ENCODE results near the gene ANKDD1B.

Gene ANKDD1B

DNA sequence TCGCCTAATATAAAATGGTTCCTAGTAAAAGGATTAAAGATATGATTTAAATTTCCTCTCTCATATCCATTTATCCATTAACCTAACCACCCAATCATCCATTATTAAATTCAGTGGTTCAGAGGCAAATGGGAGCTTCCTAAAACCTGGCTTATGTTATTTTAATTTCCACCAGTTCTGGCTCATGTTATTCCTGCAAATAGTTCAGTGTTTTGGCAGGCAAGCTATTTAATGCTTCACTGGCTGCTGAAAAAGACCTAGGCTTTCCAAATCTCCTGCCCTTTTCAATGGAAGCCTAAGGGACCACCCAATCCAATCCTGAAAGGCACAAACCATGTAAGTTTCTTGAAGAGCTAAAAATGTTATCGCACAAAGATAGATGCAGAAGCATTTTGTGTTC lies 53.7 kb downstream of the ANKDD1B start:
- in situ Hi-C loops (cut with MboI; ENCODE audit: low pct_unique_long_range_greater_than_20kb, low sequenced_read_pairs, unreplicated experiment) = no loop called here
- DNase-seq (ENCODE audit: low spot score) = no peak
- TF ChIP-seq, protein P1, sequence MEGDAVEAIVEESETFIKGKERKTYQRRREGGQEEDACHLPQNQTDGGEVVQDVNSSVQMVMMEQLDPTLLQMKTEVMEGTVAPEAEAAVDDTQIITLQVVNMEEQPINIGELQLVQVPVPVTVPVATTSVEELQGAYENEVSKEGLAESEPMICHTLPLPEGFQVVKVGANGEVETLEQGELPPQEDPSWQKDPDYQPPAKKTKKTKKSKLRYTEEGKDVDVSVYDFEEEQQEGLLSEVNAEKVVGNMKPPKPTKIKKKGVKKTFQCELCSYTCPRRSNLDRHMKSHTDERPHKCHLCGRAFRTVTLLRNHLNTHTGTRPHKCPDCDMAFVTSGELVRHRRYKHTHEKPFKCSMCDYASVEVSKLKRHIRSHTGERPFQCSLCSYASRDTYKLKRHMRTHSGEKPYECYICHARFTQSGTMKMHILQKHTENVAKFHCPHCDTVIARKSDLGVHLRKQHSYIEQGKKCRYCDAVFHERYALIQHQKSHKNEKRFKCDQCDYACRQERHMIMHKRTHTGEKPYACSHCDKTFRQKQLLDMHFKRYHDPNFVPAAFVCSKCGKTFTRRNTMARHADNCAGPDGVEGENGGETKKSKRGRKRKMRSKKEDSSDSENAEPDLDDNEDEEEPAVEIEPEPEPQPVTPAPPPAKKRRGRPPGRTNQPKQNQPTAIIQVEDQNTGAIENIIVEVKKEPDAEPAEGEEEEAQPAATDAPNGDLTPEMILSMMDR (IDR thresholded peaks at IDR 0.05; ENCODE audit: extremely low read depth, insufficient read depth, missing control alignments) = no peak

DNA sequence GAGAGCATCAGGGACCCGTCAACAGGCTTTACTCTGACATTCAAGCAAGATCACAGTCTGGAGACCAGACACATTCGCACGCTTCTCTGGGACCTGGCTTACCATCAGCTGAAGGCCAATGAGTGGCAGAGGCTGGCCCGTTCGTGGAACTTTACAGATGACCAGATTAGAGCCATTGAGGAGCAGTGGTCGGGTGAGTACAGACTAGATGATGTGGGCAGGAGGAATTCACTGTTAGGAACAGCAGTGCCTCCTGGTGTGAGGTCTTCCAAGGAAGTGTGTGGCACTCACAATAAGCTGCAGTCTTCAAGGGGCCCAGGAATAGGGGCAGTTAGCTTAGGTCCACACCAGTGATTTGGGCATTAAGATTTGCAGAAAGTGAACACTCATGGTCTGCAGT lies 55.5 kb downstream of the ANKDD1B start:
- in situ Hi-C loops (cut with MboI; ENCODE audit: low pct_unique_long_range_greater_than_20kb, low sequenced_read_pairs, unreplicated experiment) = no loop called here
- TF ChIP-seq, protein P1 (IDR thresholded peaks at IDR 0.05; ENCODE audit: extremely low read depth, insufficient read depth, missing control alignments) = peak; percentile 4
- DNase-seq (ENCODE audit: low spot score) = no peak

DNA sequence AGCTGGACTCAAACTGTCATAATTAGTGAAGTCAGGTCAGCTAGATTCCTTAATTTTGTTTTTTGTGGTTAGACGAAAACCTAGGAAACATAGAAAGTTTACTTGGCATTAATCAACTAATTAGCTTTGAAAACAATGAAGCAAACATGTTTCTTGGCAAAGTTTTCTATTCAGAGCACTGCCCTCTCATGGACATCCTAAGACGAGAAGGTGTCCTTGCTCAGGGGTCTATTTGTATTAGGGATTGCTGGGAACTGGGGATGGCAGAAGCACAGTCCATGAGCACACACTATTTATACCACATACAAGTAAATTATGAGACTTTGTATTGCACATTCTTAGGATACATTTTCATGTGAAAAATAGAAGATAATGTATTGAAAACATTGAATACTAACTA lies 56.3 kb downstream of the ANKDD1B start:
- DNase-seq (ENCODE audit: low spot score) = no peak
- TF ChIP-seq, protein P1 (IDR thresholded peaks at IDR 0.05; ENCODE audit: extremely low read depth, insufficient read depth, missing control alignments) = no peak
- in situ Hi-C loops (cut with MboI; ENCODE audit: low pct_unique_long_range_greater_than_20kb, low sequenced_read_pairs, unreplicated experiment) = no loop called here

DNA sequence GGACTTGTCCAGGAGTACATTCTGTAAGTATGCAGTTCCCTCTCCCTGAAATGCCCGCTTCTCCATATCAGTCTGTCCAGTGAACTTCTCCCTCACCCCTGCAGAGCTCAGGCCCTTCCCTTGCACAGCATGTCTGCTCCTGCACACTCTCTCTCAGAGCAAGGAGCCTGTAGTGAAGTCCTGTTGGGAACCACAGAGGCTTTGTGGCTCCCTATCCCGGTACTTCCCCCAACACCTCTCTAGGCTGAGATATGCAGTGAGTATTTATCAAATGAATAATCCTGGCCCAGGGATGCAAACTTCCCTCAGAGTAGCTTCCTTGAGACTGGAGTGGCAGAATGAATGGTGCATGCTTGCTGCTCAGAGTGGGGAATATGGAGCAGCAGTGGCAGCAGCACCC lies 57.2 kb downstream of the ANKDD1B start:
- TF ChIP-seq, protein P1 (IDR thresholded peaks at IDR 0.05; ENCODE audit: extremely low read depth, insufficient read depth, missing control alignments) = no peak
- no peak for DNase-seq (ENCODE audit: low spot score)
- in situ Hi-C loops (cut with MboI; ENCODE audit: low pct_unique_long_range_greater_than_20kb, low sequenced_read_pairs, unreplicated experiment) = no loop called here

DNA sequence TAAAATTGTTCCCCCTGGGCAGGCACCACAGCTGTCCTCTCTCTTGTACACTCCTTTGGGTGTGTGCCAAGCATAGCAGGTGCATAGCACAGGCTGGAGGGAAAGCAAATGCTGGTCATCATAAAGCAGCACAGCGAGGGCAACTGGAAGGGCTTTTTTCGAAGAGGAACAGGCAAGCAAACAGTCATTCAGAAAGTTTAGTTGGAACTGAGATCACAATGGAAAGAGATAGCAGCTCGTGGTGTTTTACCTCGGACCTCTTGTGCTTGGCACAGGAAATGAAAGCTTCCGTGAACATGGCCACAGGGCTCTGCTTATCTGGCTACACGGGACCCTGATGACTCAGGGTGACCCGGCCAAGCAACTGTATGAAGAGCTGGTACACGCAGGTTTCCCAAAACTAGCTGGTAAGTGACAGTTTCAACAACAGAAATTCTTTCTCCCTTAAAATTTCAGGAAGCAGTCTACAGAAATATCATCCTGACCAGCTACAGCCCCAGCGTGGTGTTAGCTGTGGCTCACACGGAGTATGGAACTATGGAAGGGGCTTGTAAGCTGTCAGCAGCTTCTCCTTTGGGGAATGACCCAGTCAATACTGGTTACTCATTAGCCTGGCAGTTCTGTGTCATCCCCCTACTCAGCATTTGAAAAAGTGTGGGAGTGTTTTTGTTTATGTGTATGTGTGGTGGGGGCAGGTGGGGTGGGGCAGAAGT lies 57.9 kb downstream of the ANKDD1B start:
- TF ChIP-seq, protein P1 (IDR thresholded peaks at IDR 0.05; ENCODE audit: extremely low read depth, insufficient read depth, missing control alignments) = no peak
- DNase-seq (ENCODE audit: low spot score) = peak; percentile 45

DNA sequence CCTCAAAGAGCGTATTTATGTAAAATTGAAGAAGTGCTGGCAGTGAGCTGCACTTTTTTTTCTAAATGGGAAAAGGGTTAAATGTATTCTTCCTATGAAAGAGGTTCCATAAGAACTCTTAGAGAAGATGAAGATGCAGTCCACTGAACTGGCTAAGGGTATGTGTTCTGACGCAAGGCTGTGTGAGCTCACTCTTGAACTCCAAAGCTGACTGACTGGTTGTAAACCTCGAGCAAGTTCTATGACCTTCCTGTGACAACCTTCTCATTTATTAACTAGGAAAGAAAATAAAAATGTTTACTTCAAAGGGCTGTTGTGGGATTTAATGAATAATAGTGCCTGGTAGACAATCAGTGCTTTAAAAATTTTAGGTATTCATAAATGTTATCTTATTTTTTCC lies 59.3 kb downstream of the ANKDD1B start:
- in situ Hi-C loops (cut with MboI; ENCODE audit: low pct_unique_long_range_greater_than_20kb, low sequenced_read_pairs, unreplicated experiment) = no loop called here
- DNase-seq (ENCODE audit: low spot score) = no peak
- TF ChIP-seq, protein P1 (IDR thresholded peaks at IDR 0.05; ENCODE audit: extremely low read depth, insufficient read depth, missing control alignments) = no peak

More for the DNA sequence above, 57.9 kb downstream of the ANKDD1B start:
- in situ Hi-C loops (cut with MboI; ENCODE audit: low pct_unique_long_range_greater_than_20kb, low sequenced_read_pairs, unreplicated experiment) = no loop called here
